Gastroesophageal sphincter (tissue), 4 donors: ENCODE data around the gene PCBP3. TPM values are rescaled to one million over a fixed set of nuclear protein-coding genes. Genes with fewer than 3 reads are reported as not detected.

Experiments used
- ATAC-seq: fragments of 150-250 bp; one replicate; pipeline ENCODE4 v1.9.1; 2016; ENCODE audit warnings: mild to moderate bottlenecking, moderate library complexity
- H3K27ac ChIP-seq, 4 donors: fragments of 200-600 bp; sonication (generic) in 3 of 4; 1 replicate in 3 of 4; 2 replicates in 1 of 4; pipeline ENCODE4 v1.5.1; 2016 to 2019
- H3K27me3 ChIP-seq: fragments of 200-600 bp; sonication (generic); one replicate; pipeline ENCODE4 v1.5.1; 2019
- H3K36me3 ChIP-seq, 2 donors: fragments of 200-600 bp; sonication (generic); one replicate each; pipeline ENCODE4 v1.5.1; 2019; ENCODE audit warnings: control low read depth in 1 of 2
- H3K4me1 ChIP-seq, 3 donors: fragments of 200-600 bp; sonication (generic); 1 replicate in 2 of 3; 2 replicates in 1 of 3; pipeline ENCODE4 v1.5.1; 2016 to 2019; ENCODE audit warnings: control low read depth in 2 of 3
- H3K4me3 ChIP-seq, 2 donors: fragments of 200-600 bp; sonication (generic); one replicate each; pipeline ENCODE4 v1.5.1; 2019; ENCODE audit warnings: mild to moderate bottlenecking in 1 of 2, moderate library complexity in 1 of 2
- H3K9me3 ChIP-seq, 3 donors: fragments of 200-600 bp; sonication (generic); one replicate each; pipeline ENCODE4 v1.5.1; 2017 to 2019; ENCODE audit warnings: control low read depth in 2 of 3
- EP300 ChIP-seq: sonication (generic); formaldehyde crosslinking; IDR thresholded peaks from one replicate; pipeline ENCODE4 v1.6.1; 2017; ENCODE audit warnings: antibody characterized with exemption, mild to moderate bottlenecking
- POLR2A ChIP-seq, 2 donors: fragments of 450-650 bp; IDR thresholded peaks; one replicate each; pipeline ENCODE4 v1.6.1; 2017; ENCODE audit warnings: antibody characterized with exemption in 2 of 2, mild to moderate bottlenecking in 2 of 2, moderate library complexity in 1 of 2
- POLR2AphosphoS5 ChIP-seq: sonication (generic); formaldehyde crosslinking; IDR thresholded peaks from one replicate; pipeline ENCODE4 v1.6.1; 2017; ENCODE audit warnings: antibody characterized with exemption
- WGBS, 2 donors: methylation state at CpG; one replicate each; pipeline ENCODE4 v1.1.5; 2018; ENCODE audit warnings: low coverage in 1 of 2; 5-methylcytosine and 5-hydroxymethylcytosine counted together
- total RNA-seq, 4 donors: library from RNA; depleted of rRNA; stranded (reverse); fragments of >200 nt; gene quantifications; one replicate each; pipeline ENCODE4 v1.1.0, GENCODE V29; 2016
- TF ChIP-seq, protein P1 (sequence below), 4 experiments: fragments of 200-600 bp in 2 of 4; fragments of 450-650 bp in 2 of 4; sonication (generic) in 1 of 4; IDR thresholded peaks; one replicate each; pipeline ENCODE4 v1.5.1; 2017 to 2019; ENCODE audit warnings: antibody characterized with exemption in 4 of 4, mild to moderate bottlenecking in 2 of 4, moderate library complexity in 2 of 4

Gene PCBP3
- total RNA-seq, 4 donors from 2014 or later: 5.1 to 14.8 (median 10.4) TPM

DNA sequence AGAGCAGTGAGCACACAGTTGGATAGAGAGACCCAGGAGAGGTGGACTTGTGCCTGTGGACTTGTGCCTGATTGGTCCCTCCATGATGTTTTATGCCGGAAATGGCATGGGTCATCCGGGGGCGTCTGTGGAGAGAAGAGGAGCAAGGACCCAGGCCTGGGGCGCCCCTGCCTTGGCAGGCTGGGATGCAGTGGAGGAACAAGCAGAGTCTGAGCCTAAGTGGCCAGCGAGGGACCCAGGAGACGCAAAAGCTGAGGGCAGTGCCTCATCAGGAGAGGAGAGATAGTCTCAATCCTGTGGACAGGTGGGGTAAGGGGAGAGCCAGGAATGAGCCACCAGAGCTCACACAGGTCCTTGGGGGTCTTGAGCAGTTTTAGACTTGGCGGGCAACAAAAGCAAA lies 146.9 kb downstream of the PCBP3 start:
- no peak for ATAC-seq
- Histone ChIP-seq H3K27ac (no peak overlapping the region), H3K36me3 (no peaks in the 10 kb centered on the region), H3K9me3 (no peaks in the 10 kb centered on the region), H3K4me1 (no peaks in the 10 kb centered on the region), H3K4me3 (no peak overlapping the region), H3K27me3 (peaks cover 26% of the 10 kb centered on the region)
- TF ChIP-seq POLR2A (IDR thresholded peaks at IDR 0.05) (no peak), POLR2AphosphoS5 (no peak), EP300 (no peak)
- TF ChIP-seq, protein P1, sequence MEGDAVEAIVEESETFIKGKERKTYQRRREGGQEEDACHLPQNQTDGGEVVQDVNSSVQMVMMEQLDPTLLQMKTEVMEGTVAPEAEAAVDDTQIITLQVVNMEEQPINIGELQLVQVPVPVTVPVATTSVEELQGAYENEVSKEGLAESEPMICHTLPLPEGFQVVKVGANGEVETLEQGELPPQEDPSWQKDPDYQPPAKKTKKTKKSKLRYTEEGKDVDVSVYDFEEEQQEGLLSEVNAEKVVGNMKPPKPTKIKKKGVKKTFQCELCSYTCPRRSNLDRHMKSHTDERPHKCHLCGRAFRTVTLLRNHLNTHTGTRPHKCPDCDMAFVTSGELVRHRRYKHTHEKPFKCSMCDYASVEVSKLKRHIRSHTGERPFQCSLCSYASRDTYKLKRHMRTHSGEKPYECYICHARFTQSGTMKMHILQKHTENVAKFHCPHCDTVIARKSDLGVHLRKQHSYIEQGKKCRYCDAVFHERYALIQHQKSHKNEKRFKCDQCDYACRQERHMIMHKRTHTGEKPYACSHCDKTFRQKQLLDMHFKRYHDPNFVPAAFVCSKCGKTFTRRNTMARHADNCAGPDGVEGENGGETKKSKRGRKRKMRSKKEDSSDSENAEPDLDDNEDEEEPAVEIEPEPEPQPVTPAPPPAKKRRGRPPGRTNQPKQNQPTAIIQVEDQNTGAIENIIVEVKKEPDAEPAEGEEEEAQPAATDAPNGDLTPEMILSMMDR (IDR thresholded peaks at IDR 0.05): no peak
- 80% methylated on average over 3 of the region's 7 CpGs; no CpG with 5 or more reads in 1 of the 2 donors for WGBS, 2 donors

DNA sequence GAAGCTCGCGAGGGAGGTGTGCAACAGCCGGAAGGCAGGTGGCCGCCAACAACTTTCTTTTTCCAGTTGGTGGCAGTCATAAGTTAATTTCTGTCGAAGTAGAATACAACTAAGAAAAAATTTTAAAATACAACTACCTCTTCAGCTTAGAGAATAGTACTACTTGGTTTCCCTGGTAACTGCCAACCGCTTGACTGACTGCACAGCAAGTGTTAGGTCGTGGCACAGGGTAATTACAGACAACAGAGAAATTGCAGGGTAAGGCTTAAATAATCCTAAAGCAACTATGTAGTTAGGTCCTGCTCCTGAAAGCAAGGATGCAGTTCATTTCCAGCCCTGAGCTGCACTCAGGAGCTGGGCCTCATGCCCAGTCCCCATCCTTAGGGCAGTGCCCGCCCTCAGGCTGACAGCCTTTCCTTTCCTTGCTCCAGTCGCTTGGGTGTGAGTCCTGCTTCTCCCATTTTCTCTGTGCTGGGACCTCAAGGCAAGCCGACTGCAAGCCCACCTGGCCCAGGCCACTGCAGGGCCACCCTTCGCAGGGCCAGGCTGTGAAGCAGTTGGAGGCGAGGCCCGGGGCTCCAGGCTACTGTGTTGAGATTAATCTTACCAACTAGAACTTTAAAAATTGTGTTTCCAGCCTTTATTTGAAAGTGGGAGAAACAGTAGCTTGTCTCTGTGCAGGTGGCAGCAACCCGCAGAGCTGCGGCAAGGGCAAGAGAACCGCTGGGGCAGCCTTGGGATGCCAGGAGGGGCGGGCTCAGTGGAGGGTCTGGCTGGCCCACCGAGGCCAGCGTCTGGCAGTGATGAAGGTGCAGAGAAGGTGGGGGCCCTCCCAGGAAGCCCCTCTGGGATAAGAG lies 148.3 kb downstream of the PCBP3 start:
- Histone ChIP-seq H3K36me3 (no peaks in the 10 kb centered on the region), H3K9me3 (no peaks in the 10 kb centered on the region), H3K27me3 (peaks cover 26% of the 10 kb centered on the region), H3K4me1 (no peaks in the 10 kb centered on the region), H3K27ac (no peak overlapping the region), H3K4me3 (no peak overlapping the region)
- TF ChIP-seq, protein P1 (IDR thresholded peaks at IDR 0.05): no peak
- no peak for TF ChIP-seq POLR2A (IDR thresholded peaks at IDR 0.05)
- TF ChIP-seq POLR2AphosphoS5: no peak
- TF ChIP-seq EP300: no peak
- ATAC-seq: no peak
- 79 to 90% methylated on average over 8 to 16 of the region's 19 CpGs for WGBS, 2 donors

DNA sequence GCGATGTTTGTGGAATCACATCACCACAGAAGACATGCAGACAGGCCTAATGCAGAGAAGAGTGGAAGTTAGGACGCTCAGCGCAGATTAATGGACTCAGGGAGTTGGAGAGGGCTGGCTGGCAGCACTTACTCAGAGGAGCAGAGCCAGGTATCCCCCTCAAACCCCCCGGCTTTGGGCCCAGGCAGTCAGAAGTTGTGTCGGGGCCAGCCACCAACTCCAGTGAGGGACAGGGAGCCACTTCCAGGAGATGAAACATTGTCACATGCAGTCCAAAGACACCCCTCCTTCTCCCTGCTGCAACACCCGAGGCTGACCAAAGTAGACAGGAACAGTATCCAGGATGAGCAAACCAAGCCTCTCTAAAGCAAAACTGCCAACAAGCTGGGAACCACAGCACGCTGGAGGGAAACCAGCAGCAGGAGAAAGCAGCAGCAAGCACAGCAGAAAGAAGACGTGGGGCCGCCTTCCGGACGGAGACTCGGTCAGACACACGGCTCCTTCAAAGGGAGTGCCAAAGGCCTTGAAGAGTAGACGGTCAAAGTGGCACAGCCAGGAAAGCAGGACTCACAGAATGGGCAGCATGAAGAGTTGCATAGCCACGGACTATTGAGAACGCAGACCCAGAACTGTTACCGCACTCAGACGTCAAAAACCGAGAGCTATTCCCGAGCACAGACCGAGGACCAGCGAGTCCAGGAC lies 149.3 kb downstream of the PCBP3 start:
- WGBS, 2 donors: 62 to 83% methylated on average over 6 to 15 of the region's 22 CpGs

DNA sequence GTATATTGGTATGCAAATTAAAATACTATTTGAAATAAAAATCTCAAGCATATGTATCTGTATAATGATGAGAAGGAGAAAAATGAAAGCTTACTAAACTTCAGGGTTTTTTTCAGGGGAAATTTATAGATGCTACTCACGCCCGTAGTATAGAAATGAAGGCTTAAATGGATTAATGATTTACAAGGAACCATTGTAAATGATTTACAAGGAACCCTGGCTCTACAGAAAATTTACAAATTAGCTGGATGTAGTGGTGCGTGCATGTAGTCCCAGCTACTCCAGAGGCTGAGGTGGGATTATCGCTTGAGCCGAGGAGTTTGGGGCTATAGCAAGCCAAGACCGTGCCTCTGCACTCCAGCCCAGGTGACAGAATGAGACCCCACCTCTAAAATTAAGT lies 150.5 kb downstream of the PCBP3 start:
- no peaks in the 10 kb centered on the region for H3K9me3 ChIP-seq
- H3K36me3 ChIP-seq: no peaks in the 10 kb centered on the region
- no peak overlapping the region for H3K4me3 ChIP-seq
- ATAC-seq: no peak
- TF ChIP-seq POLR2A (IDR thresholded peaks at IDR 0.05) (no peak), EP300 (no peak), POLR2AphosphoS5 (no peak)
- TF ChIP-seq, protein P1 (IDR thresholded peaks at IDR 0.05): no peak
- no peak overlapping the region for H3K27ac ChIP-seq
- 79 to 100% methylated on average over 3 to 6 of the region's 6 CpGs for WGBS, 2 donors
- peaks cover 12% of the 10 kb centered on the region for H3K27me3 ChIP-seq
- no peaks in the 10 kb centered on the region for H3K4me1 ChIP-seq

More for the DNA sequence above, 149.3 kb downstream of the PCBP3 start:
- TF ChIP-seq EP300: no peak
- TF ChIP-seq, protein P1 (IDR thresholded peaks at IDR 0.05): no peak
- no peak for TF ChIP-seq POLR2A (IDR thresholded peaks at IDR 0.05)
- no peak for TF ChIP-seq POLR2AphosphoS5
- Histone ChIP-seq H3K4me1 (no peaks in the 10 kb centered on the region), H3K27me3 (peaks cover 22% of the 10 kb centered on the region), H3K9me3 (no peaks in the 10 kb centered on the region), H3K4me3 (no peak overlapping the region), H3K27ac (no peak overlapping the region), H3K36me3 (no peaks in the 10 kb centered on the region)
- ATAC-seq: no peak
